GM12874 (cell line): ENCODE results near the gene FCHO1.

Experiments used
- TF ChIP-seq, protein P1 (sequence below): IDR thresholded peaks from 2 replicates; pipeline ENCODE4 v1.5.1; 2011; ENCODE audit warnings: low read depth, mild to moderate bottlenecking, control low read depth, low read length, moderate library complexity; ENCODE audit not compliant: insufficient read depth

The FCHO1 gene

DNA sequence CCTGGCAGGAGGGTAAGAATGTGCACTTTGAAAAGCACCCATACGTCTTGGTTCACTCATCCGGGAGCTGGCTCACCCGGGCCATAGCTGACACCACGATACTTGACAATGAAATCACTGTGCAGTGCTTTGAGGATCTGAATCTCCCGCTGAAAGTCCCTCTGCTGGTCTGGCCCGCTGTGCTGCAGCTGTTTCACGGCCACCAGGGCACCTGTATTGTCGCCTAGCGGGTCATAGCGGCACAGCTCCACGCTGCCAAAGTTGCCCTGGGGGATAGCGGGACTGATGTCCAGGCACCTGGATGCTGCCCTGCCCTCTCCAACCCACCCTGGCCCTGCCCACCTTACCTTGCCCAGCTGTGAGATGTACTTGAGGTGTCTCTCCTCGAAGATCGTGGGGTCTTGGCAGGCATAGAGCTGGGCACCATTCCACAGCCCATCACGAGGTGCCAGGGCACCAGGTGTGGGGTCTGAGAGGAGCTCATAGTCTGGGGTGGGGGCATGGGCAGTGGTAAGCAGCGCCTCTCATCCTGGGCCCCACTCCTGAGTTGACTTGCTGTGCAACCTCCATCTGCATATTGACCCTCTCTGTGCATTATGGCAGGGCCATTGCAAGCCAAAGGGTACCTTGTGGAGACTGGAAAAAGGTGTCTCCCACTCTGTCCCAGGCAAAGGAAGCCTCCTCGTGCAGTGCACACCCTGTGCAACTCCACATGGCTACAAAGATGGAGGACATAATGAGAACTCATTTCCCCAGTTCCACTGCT lies 81.3 kb downstream of the FCHO1 start:
- TF ChIP-seq, protein P1, sequence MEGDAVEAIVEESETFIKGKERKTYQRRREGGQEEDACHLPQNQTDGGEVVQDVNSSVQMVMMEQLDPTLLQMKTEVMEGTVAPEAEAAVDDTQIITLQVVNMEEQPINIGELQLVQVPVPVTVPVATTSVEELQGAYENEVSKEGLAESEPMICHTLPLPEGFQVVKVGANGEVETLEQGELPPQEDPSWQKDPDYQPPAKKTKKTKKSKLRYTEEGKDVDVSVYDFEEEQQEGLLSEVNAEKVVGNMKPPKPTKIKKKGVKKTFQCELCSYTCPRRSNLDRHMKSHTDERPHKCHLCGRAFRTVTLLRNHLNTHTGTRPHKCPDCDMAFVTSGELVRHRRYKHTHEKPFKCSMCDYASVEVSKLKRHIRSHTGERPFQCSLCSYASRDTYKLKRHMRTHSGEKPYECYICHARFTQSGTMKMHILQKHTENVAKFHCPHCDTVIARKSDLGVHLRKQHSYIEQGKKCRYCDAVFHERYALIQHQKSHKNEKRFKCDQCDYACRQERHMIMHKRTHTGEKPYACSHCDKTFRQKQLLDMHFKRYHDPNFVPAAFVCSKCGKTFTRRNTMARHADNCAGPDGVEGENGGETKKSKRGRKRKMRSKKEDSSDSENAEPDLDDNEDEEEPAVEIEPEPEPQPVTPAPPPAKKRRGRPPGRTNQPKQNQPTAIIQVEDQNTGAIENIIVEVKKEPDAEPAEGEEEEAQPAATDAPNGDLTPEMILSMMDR: no peak

DNA sequence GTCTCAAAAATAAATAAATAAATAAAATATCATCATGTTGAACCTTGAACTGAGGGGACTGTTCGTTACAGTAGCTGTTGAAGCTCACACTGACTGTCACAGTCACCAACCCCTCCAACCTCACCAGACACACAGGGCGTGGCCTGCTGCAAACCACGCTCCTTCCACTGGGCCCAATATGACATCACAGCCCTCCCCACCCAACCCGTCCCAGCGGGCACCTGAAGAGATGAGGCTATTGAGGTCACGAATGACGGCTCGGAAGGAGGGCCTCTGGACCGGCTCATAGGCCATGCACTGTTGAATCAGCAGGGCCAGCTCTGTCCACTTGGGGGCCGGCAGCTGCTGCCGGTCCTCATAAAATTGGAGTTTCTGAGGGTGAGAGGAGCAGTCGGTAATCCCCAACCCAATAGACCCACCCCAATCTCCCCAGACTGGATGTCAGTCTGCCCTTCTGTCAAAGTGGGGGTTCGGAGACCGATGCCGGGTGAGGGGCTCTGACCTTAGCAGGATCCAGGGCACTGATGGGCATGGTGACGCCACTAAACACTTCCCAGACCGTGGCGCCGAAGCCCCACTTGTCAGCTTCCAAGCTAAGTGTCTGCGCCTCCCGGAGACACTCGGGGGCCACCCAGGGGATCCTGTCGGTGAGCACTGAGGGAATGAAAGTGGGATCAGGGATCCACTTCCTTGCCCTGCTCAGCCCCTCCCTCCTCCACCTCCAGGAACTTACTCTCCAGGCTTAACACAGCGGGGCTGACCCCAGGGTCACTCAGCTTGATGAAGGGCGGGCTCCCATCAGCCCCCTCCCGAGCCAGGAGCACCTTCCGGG lies 83.3 kb downstream of the FCHO1 start:
- TF ChIP-seq, protein P1: 0 out of 2 replicates have a peak, but pooled peaks have one; percentile 8

DNA sequence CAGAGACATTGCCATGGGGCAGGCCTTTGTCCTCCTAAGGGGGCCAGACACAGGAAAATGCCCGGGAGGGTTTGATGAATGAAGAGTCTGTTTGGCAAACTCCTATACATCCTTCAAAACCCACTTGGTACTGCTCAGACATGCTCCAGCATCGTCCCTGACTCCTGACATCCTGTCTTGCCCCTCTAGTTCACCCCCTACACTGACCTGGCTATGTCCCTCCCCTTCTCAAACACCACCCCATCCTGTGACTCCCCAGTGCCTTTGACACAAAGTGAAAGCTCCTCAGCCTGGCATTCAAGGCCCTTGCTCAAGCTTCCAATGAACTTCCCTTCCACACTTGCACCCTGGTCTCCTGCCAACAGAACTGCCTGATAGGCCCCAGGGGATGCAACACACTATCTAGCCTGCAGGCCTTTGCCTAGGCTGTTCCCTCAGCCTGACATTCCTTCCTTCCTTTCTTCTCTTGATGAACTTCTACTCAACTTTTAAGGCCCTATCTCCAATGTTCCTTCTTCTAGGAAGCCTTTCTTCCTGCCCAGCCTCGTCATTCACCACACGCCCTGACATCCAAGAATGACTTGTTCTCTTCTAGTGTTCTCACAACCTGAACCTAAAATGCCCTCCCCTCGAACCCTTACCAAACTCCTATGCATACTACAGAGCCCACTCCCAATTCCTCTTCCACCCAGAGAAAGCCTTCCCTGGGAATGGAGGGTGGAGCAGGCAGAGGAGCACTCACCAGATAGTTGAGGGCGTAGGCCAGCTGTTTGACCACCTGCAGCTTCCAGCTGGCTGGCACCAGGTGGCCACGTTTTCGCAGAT lies 84.1 kb downstream of the FCHO1 start:
- TF ChIP-seq, protein P1: no peak

DNA sequence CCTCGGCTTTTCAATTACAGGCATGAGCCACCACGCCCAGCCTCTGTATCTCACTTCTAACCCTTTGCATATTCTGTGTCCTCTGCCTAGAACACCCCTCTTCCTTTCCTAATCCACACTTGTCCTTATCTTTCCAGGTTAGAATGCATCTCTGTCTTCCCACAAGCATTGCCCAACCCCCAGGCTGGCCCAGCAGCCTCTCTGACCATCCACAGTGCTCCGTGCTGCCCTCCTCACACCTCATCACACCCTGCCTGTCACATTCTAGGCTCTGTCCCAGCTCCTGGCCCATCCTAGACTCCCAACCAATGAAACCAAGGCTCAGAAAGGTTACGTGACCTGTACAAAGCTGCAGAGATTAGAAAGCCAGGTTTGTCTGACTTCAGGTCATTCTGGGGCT lies 85.3 kb downstream of the FCHO1 start:
- TF ChIP-seq, protein P1: no peak

DNA sequence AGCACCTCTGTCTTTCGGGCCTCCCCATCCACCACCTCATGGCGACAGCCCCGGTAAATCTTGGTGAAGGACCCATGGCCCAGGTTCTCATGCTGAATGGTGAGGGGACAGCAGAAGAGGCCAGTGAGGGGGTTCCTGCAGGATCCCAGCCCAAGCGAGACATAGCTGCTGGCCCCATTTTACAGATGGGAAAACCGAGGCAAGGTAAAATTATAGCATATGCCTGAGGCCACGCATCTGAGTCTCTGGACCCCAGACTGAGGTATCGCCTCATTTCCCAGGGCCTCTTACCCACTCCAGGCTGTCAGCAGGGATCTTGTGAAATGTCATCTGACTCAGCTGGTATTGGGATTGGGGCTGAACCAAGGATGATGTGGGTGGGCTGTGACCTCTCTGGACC lies 86.7 kb downstream of the FCHO1 start:
- TF ChIP-seq, protein P1: no peak
